Amniotic epithelial cell (primary cell): Measurements from ENCODE around the gene HSP90AA1.
"Not testable (repeated sequence)": the region's sequence is repeated elsewhere in the genome, so short reads cannot be mapped to it uniquely, and the experiment has no call there.

Source experiments
- DNase-seq: peaks from one replicate; pipeline ENCODE4 v3.0.0-alpha.2; 2010; ENCODE audit warnings: low read depth

HSP90AA1 gene

DNA sequence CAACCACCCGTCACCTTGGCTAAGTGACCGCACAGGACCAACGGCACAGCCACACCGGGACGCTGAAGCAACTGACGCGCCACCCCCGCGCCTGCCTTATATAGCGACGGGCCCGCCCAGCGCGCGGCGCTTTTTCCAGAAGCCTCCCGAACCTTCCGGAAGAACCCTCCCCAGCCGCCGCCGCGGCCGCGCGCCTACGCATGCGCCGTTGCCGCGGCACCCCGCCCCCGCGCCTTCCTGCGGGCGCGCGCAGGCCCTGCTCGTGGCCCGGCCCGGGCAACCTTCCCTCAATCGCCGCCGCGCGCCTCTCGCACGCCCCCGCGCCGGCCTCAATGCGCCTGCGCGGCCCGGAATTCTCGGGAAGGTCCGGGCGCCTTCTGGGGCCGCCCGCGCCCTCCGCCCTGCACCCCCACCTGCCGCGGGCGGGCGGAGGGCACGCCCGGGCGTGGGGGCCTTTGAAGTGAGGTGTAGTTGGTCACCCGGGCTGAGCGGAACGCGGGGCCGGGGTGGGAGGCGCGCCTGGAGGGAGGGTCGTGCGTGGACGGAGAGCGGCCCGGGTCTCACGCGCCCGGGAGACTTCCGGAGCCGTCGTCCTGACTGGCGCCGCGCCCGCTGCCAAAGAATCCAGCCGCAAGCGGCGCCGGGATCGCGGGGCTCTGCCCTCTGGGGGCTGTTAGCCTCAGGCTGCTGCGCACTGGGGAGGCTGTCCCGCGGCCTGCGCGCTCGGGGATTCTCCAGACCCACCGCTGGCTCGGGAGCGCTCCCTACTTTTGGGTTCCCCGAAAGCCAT, at the start of gene HSP90AA1:
HSP90AA1 (minus strand) TSS at position 73 of the 790 bp plus-strand sequence. CDS start 666 bp downstream, outside the sequence.
- DNase-seq, result peak; percentile 83

DNA sequence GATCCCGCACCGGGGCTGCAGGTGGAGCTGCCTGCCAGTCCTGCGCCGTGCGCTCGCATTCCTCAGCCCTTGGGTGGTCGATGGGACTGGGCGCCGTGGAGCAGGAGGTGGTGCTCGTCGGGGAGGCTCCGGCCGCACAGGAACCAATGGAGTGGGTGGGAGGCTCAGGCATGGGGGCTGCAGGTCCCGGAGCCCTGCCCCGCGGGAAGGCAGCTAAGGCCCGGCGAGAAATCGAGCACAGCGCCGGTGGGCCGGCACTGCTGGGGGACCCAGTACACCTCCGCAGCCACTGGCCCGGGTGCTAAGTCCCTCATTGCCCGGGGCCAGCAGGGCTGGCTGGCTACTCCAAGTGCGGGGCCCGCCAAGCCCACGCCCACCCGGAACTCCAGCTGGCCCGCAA, 48.6 kb upstream of the HSP90AA1 start:
- not testable (repeated sequence) for DNase-seq

DNA sequence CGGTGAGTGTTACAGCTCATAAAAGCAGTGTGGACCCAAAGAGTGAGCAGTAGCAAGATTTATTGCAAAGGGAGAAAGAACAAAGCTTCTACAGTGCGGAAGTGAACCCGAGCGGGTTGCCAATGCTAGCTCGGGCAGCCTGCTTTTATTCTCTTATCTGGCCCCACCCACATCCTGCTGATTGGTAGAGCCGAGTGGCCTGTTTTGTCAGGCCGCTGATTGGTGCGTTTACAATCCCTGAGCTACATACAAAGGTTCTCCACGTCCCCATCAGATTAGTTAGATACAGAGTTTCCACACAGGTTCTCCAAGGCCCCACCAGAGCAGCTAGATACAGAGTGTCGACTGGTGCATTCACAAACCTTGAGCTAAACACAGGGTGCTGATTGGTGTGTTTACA, 47.9 kb upstream of the HSP90AA1 start:
- DNase-seq, result not testable (repeated sequence)

DNA sequence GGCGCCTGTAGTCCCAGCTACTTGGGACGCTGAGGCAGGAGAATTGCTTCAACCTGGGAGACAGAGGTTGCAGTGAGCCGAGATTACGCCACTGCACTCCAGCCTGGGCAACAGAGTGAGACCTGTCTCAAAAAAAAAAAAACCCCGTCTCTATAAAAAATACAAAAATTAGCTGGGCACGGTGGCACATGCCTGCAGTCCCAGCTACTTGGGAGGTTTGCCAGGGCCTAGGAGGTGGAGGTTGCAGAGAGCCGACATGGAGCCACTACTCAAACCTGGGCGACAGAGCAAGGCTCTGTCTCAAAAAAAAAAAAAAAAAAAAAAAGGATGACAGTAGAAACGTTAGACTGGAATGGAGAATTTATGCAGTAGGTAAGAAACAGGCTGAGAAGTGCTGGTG, 47.2 kb upstream of the HSP90AA1 start:
- DNase-seq, result not testable (repeated sequence)

DNA sequence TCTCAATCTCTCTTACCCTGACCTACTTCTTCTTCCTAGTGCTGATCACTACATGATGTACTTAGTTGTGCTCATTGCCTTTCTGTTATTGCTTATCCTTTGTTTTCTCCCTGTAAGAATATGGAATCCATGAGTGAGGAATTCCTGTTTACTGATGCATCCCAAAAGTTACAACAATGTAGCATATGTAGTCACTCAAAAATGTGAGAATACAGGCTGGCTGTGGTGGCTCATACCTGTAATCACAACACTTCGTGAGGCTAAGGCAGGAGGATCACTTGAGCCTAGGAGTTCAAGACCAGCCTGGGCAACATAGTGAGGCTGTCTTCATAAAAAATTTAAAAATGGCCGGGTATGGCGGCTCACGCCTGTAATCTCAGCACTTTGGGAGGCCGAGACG, 44.9 kb upstream of the HSP90AA1 start:
- DNase-seq, result no peak

DNA sequence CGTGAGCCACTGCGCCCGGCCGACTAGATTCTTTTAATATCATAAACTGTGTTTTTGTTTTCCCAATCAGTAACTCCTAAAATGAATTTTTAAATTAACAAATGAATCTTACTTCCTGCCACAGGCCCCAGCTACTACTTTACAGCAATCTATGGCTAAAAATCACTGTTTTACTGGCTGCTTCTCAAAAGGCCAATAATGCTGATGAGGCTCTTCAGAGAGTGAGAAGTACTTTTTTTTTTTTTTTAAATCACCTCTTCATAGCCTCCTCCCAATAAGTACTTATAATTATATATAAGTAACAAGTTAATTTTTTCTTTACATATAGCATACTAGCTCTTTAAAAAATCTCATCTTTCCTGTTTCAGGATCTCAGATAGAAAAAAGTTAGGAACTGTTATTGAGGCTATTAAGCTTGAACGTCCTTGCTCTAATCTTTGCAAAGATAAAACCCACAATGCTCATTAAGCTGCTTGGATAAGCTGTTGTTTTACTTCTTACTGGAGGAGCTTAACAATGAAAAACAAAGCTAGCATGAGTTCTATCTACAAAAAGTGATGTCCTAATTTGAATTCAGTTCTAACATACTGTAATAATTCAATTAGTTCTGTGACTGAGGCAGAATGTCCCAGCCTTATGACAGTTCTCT, 40.1 kb upstream of the HSP90AA1 start:
- no peak for DNase-seq

DNA sequence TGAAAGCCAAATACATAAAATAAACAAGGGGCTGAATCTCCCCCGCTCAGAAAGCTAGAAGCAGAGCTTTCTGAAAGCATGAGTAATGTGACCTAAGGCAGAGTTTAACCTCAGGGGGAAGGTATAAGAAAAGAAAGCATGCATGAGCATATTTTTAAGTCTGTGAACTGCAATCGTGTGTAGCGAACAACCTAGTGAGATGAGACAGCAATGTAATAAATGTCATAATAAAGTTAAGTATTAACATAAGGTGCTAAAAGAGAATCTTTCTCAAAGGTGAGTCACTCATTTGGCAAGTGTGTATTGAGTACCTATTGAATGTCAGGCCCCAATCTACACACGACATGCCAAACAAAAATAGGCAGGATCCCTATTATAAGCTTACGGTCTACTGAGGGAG, 38.7 kb upstream of the HSP90AA1 start:
- no peak for DNase-seq

DNA sequence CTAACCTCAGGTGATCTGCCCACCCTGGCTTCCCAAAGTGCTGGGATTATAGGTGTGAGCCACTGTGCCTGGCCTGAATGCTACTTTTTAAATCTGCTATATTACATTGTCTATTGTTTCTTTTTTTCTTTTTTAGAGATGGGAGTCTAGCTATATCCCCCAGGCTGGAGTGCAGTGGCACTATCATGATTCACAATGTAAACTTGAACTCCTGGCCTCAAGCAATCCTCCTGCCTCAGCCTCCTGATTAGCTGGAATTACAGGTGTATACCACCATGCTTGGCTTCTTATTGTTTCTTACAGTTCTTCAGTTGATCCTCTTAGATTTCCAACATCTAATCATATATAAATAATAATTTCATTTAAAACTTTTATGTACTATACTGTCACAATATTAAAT, 37.6 kb upstream of the HSP90AA1 start:
- DNase-seq, result no peak

DNA sequence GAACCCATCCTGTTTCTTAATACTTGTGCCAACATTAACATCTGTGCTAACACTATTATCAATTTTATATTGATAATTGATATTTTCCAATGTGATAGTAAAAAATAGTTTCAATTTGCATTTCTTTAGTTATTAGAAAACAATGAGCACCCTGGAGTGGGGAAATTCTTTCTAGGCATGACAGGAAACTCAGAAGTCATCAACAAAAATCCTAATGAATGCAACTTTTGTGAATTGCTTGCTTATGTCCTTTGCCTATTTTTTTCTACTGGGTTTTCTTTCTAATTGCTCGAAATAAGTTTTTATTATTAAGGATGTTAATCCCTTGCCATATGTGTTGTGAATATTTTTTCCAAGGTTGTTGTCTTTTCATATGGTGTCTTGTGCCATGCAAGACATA, 34.7 kb upstream of the HSP90AA1 start:
- no peak for DNase-seq

DNA sequence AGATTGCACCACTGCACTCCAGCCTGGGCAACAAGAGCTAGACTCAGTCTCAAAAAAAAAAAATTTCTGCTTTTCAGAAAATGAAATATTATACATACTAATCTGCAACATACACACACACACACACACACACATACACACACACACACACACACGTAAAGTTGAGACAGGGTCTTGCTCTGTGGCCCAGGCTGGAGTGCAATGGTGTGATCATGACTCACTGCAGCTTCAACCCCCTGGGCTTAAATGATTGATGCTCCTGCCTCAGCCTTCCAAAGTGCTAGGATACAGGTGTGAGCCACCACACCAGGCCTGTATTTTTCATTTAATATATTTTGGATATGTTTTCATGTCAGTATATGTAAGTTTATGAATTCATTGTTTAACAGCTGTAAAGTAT, 34.0 kb upstream of the HSP90AA1 start:
- DNase-seq, result no peak

DNA sequence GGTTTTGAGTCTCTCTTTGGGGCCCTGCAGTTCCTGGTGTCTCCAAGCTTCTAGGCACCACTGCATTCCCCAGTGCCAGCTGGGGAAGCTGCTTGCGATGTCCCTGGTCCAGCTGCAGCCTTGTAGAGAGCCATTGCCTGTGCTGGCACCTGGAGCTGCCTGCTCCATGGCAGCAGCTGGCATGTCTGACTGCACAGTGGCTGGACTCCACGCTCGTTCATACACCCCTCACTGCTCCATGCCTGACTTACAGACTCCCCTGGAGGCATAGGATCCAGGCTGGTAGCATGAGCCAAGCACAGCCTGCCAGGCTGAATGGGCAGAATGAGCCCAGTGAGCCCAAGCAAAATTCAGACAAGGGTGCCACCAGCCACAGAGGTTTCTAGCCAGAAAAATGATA, 31.0 kb upstream of the HSP90AA1 start:
- no peak for DNase-seq

DNA sequence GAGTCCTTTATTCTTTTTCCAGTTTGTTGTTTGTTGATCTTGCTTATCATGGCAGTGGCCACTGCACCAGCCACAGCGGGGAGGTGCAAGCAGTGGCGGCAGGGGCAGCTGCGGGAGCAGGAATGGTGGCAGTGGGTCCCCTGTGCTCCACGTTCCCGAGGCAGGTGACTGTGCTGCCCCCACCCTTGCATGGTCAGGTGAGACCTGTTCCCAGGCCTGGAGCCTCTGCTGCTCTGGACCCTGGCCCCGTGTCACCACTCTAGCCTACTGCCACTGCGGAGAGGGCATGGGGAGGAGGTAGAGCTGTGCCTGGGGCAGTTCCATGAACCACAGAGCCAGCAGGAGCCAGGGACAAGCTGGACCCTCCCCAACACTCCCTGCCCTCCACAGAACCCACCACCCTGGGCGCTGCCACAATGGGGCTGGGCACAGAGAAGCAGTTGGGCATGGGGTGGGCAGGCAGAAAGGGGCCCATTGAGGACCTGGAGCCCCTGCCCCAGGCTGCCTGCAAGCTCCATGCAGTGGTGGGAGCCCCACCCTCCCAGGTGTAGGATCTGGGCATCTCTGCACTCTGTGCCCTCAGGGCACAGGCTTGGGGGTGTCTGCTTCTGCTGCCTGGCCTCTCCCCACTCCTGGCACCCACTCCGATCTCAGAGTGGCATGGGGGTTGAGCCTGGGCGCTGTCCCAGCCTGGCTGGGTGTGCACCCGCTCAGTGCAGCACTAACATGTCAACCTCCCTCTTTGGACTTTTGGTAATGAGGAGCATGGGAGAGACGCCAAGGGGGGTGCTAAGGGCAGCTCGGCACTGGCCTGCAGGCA, 29.7 kb upstream of the HSP90AA1 start:
- no peak for DNase-seq

DNA sequence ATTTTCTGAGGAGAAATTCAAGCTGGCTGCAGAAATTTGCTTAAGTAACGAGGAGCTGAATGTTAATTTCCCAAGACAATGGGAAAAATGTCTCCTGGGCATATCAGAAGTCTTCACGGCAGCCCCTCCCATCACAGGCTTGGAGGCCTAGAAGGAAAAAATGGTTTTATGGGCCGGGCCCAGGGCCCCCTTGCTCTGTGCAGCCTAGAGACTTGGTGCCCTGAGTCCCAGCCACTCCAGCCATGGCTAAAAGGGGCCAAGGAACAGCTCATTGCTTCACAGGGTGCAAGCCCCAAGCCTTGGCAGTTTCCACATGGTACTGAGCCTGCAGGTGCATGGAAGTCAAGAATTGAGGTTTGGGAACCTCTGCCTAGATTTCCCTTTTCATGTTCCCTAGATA, 24.3 kb upstream of the HSP90AA1 start:
- no peak for DNase-seq

DNA sequence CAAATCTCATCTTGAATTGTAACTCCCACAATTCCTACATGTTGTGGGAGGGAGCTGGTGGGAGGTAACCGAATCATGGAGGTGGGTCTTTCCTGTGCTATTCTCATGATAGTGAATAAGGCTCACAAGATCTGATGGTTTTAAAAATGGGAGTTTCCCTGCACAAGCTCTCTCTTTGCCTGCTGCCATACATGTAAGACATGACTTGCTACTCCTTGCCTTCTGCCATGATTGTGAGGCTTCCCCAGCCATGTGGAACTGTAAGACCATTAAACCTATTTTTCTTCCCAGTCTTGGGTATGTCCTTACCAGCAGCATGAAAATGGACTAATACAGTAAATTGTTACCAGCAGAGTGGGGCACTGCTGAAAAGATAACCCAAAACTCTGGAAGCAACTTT, 22.5 kb upstream of the HSP90AA1 start:
- DNase-seq, result not testable (repeated sequence)

DNA sequence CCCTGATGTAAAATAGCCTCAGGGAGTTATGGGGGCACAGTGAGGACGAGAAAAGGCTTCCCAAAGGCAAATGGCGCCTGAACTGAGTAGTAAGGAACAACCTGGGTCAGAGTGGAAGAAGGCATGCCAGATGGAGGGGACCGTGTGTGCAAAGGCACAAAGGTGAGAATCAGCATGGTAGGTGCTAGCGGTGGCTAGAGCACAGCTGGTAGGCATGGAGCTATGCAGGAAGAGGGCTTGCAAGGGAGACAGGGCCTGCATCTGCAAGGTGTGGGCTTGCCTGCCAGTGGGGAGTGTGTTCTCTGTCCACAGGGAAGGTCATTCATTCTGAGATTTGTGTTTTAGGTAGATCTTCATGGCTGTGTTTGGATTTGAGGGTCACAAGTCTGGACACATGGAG, 18.5 kb upstream of the HSP90AA1 start:
- DNase-seq, result no peak

DNA sequence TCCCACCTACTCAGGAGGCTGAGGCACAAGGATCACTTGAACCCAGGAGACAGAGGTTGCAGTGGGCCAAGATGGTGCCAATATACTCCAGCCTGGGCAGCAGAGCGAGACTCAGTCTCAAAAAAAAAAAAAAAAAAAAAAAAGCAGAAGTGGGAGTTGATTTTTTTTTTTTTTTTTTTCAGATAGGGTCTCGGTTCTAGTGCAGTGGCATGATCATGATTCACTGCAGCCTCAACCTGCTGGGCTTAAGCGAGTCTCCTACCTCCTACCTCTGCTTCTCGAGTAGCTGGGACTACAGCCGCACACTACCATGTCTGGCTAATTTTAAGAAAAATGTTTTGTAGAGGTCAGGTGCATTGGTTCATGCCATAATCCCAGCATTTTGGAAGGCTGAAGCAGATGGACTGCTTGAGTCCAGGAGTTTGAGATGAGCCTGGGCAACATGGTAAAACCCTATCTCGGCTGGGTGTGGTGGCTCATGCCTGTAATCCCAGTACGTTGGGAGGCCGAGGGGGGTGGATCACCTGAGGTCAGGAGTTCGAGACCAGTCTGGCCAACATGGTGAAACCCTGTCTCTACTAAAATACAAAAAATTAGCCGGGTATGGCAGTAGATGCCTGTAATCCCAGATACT, 16.3 kb upstream of the HSP90AA1 start:
- DNase-seq, result no peak

DNA sequence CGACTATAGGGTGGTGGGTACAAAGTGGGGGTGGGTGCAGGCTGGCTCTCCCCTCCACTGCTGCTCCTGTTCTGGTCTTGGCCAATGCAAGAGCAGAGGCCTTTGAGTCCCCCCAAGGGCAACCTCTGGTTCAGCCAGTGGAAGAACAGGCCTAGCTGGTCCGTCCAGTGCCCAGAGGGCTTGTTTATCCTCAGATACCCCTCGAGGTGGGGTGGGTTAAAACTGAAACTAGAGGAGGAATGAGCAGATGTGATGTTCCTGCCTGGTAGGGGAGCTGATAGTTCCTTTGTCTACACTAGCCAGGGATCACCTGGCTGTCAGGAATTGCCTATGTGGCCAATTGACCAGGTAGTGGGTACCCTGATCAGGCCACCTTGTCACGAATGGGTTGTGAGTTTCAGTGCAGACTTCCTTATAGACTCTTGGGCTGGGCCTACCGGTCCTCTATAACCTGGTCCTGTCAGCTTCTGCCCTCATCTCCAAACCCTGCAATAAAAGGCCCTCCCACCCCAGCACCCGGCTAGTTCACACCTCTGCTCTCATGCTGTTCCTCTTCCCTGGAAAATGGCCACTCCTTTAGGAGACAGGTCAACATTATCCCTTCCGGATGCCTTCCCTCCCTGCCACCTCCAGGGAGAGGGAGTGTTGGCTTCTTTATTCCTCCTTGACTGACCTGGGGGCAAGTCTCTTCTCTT, 10.7 kb upstream of the HSP90AA1 start:
- no peak for DNase-seq

DNA sequence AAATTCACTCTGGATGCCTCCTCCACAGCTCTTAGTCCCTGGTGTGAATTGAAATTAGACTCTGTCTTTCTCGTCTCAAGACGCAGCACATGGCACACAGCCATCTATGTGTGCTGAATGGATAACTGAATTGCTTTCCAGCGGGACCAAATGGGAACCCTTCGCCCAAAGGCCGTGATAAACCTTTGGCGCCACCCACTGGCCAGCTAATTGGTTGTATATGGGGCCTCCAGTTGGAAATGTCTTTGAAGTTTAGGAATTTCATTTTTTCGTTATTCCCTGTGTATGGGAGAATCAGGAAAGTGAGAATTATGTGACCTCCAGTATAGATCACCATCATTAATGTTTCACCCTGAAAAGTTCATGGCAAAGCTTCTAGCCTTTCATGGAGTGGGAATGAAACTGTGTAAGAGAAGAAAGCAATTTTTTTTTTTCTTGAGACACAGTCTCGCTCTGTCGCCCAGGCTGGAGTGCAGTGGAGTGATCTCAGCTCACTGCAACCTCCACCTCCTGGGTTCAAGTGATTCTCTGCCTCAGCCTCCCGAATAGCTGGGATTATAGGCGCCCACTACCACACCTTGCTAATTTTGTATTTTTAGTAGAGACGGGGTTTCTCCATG, 9.8 kb upstream of the HSP90AA1 start:
- peak; percentile 61 for DNase-seq

DNA sequence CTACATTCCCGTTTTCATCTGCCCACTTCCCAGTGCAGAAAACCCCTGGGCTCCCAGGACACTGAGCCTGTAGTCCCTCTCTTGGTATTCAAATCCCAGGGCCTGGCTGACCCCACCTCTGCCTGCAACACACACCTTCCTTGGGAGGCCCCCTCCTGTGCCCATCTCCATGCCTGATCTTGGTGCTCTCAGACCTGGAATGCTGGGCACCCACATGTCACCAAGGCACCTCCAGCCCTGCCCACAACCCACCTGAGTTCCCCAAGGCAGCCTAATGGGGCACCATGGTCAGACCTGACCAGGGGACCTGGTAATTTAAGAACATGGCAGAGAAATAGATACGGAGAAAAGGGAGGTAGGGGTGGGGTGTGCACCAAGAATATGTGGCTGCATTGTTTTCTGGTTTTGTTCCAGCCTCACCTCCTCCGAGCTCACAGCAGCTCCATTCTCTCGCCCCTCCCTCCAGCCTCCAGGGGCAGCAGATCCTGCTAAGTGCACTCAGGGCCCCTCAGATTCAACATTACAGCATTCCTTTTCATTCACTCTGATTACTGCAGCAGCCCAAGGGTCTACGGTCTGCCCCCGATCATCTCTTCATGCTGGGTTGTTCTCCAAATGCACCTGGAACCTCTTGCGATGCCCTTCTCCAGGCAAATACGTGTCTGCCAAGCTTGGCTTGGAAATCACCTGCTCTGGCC, 9.2 kb upstream of the HSP90AA1 start:
- no peak for DNase-seq

DNA sequence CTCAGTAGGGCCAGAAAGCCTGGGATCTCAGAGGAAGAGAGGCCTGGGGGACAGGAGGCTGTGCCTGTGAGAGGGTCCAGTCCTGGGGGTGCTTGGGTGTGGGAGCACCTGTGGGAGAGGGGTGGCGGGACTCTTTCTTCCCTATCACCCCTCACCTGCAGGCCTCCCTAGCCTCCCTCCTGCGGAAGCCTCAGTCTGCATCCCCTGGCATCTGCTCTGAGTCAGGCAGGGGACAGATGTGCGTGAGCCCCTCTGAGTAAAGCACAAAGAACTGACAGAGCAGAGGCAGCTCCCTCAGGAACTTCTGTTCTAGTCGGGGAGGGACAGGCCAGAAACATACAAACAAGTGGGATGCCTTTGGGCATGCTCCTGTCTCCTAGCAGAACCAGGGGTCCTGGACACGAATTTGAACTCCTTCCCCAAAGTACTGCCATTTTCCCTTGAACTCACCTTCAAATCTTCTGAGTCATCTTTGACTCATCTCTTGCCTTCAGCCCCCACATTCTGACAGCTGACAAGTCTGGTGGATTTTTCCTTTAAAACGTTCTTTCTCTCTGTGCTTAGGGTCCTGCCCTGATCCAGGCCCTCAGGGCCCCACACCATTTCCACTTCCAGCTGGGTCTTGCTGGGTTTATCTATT, 8.5 kb upstream of the HSP90AA1 start:
- DNase-seq, result peak; percentile 43
